ENCODE results near the gene TTC6. TPM values are rescaled to one million over a fixed set of nuclear protein-coding genes. Genes with fewer than 3 reads are reported as not detected.

Gene TTC6
- total RNA-seq, 1 experiment from 2014 or later = 0.90 TPM

- no peaks in the 10 kb centered on the region for H3K36me3 ChIP-seq (replicated peaks; ENCODE audit: control insufficient read depth, insufficient read depth, low read length)
- H3K4me3 ChIP-seq (ENCODE audit: insufficient read depth, low read depth, low read length) = peak overlapping the region; percentile 38
- DNase-seq = peak; percentile 89
- peaks cover 38% of the 10 kb centered on the region for H3K27me3 ChIP-seq (ENCODE audit: control insufficient read depth, insufficient read depth, low read length)
These were observed 26.9 kb downstream of the TTC6 start for GRCh38 chr14:37622231-37622923.

DNA sequence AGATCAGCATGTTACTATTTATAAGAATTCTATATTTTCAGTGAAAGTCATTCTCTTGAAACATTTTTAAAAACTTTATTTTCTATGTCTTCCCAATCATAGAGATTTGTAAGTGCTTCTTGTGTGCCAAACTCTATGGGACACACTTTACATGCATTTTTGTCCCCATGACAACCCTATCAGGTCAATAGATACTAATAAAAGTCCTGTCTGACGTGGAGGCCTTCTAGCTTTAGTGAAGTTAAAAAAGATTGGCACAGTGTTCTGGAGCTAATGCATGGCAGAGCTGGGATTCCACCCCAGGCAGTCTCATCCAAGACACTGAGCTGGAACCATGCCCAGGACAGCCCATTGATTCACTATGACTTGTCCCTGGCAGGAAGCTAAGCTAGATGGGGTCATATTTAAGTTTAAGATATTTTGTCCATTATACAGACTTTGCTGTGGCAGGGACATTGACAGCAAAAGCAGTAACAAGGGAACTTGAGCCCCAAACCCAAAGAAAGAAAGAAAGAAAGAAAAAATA, 28.1 kb downstream of the TTC6 start:
- Histone ChIP-seq H3K36me3 (replicated peaks; ENCODE audit: control insufficient read depth, insufficient read depth, low read length) (no peaks in the 10 kb centered on the region), H3K27me3 (ENCODE audit: control insufficient read depth, insufficient read depth, low read length) (peaks cover 38% of the 10 kb centered on the region), H3K4me3 (ENCODE audit: insufficient read depth, low read depth, low read length) (no peak overlapping the region)
- no peak for DNase-seq

GRCh38 chr14:37623971-37624370, 28.5 kb downstream of the TTC6 start:
- no peak for DNase-seq
- H3K4me3 ChIP-seq (ENCODE audit: insufficient read depth, low read depth, low read length) = no peak overlapping the region
- no peaks in the 10 kb centered on the region for H3K36me3 ChIP-seq (replicated peaks; ENCODE audit: control insufficient read depth, insufficient read depth, low read length)
- H3K27me3 ChIP-seq (ENCODE audit: control insufficient read depth, insufficient read depth, low read length) = peaks cover 38% of the 10 kb centered on the region

GRCh38 chr14:37625597-37626595, 30.5 kb downstream of the TTC6 start:
- DNase-seq = no peak
- Histone ChIP-seq H3K36me3 (replicated peaks; ENCODE audit: control insufficient read depth, insufficient read depth, low read length) (no peaks in the 10 kb centered on the region), H3K4me3 (ENCODE audit: insufficient read depth, low read depth, low read length) (no peak overlapping the region), H3K27me3 (ENCODE audit: control insufficient read depth, insufficient read depth, low read length) (peaks cover 32% of the 10 kb centered on the region)

DNA sequence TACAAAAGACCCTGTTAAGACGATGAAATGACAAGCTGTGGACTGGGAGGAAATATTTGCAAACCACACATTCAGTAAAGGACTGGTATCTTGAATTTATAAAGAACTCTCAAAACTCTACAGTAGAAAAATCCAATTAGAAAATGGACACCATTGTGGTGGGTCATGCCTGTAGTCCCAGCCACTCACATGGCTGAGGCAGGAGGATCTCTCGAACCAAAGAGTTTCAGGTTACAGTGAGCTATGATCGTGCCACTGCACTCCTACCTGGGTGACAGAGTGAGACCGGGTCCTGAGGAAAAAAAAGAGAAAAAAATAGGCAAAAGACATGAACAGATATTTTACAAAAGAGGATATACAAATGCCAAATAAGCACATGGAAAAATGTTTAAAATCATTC, 41.9 kb downstream of the TTC6 start:
- no peak for DNase-seq
- no peak overlapping the region for H3K4me3 ChIP-seq (ENCODE audit: insufficient read depth, low read depth, low read length)
- H3K36me3 ChIP-seq (replicated peaks; ENCODE audit: control insufficient read depth, insufficient read depth, low read length) = no peaks in the 10 kb centered on the region
- H3K27me3 ChIP-seq (ENCODE audit: control insufficient read depth, insufficient read depth, low read length) = no peaks in the 10 kb centered on the region

DNA sequence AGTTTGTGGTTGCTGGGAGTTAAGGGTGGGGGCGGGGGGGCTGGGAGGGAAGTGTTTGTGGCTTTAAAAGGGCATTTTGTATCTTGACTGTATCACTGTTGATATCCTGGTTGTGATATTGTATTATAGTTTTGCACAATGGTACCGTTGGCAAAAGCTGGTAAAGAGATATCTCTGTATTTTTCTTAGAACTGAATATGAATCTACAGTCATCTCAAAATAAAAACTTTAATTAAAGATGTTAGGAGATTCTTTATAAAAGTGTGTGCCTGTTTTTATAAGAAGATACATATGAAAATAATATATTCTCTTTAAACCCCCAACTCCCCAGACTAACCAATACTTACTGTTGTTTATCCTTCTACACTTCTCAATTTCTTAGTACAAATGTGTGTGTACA, 43.2 kb downstream of the TTC6 start:
- no peak for DNase-seq
- Histone ChIP-seq H3K27me3 (ENCODE audit: control insufficient read depth, insufficient read depth, low read length) (no peaks in the 10 kb centered on the region), H3K4me3 (ENCODE audit: insufficient read depth, low read depth, low read length) (no peak overlapping the region), H3K36me3 (replicated peaks; ENCODE audit: control insufficient read depth, insufficient read depth, low read length) (no peaks in the 10 kb centered on the region)

DNA sequence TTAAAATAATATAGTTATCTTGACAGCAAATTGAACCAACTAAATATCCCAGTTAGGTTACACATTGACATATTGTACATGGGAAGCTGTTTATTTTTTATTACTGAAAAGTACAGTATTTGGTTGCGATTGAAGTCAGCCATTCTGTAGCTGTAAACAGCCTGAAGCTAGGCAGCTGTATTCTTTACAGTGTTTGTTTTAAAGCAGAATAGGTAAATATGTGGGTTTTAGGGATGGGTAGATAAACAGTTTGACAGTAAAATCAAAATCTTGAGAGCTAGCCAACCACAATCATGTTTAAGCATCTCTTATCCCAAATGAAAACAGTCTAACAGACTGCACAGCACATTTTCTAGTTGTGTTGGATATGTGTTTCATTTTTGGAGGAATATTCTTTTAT, 45.7 kb downstream of the TTC6 start:
- H3K4me3 ChIP-seq (ENCODE audit: insufficient read depth, low read depth, low read length) = no peak overlapping the region

GRCh38 chr14:37642125-37642524, 46.7 kb downstream of the TTC6 start:
- H3K4me3 ChIP-seq (ENCODE audit: insufficient read depth, low read depth, low read length) = no peak overlapping the region
- no peak for DNase-seq

More for the DNA sequence above, 45.7 kb downstream of the TTC6 start:
- DNase-seq = no peak
- Histone ChIP-seq H3K27me3 (ENCODE audit: control insufficient read depth, insufficient read depth, low read length) (no peaks in the 10 kb centered on the region), H3K36me3 (replicated peaks; ENCODE audit: control insufficient read depth, insufficient read depth, low read length) (no peaks in the 10 kb centered on the region)

DNA sequence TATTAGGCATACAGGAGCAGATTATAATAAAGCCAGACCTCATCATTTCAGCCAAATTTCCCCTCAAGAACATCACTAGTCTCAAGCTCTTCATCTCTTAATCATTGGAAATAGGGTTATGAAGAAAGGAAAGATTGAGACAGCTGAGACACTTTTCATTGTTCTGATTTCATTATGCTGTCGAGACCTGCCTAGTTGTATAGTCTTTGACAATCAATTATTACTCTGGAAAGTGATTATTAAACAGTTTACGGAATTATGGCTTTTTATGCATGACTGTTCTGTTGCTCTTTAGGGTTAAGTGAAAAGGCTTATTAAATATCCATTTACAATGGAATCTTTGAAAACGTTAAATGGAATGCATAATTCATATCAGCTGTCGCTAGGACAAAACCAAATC, 48.3 kb downstream of the TTC6 start:
- Histone ChIP-seq H3K4me3 (ENCODE audit: insufficient read depth, low read depth, low read length) (no peak overlapping the region), H3K36me3 (replicated peaks; ENCODE audit: control insufficient read depth, insufficient read depth, low read length) (no peaks in the 10 kb centered on the region), H3K27me3 (ENCODE audit: control insufficient read depth, insufficient read depth, low read length) (no peaks in the 10 kb centered on the region)
- DNase-seq = no peak

More at GRCh38 chr14:37642125-37642524, 46.7 kb downstream of the TTC6 start:
- no peaks in the 10 kb centered on the region for H3K27me3 ChIP-seq (ENCODE audit: control insufficient read depth, insufficient read depth, low read length)
- H3K36me3 ChIP-seq (replicated peaks; ENCODE audit: control insufficient read depth, insufficient read depth, low read length) = no peaks in the 10 kb centered on the region

Other genes with a start within 250 kb of the TTC6 start
- gene FOXA1, start 380 bp upstream of the TTC6 start, total RNA-seq (2014; rRNA removed; shearing (Covaris generic)) = 3.4 and 3.7 TPM in 2 replicates